HFF-Myc (cell line): ENCODE results near the gene KL.

Experiments
- DNase-seq: peaks from one replicate; pipeline ENCODE4 v3.0.0-alpha.2; 2011; ENCODE audit warnings: low read depth; ENCODE audit errors: extremely low read depth
- H3K4me3 ChIP-seq: replicated peaks from 2 replicates; pipeline ENCODE4 v1.5.1; 2011; ENCODE audit warnings: low read depth, mild to moderate bottlenecking, control low read depth, low read length
- CTCF ChIP-seq: IDR thresholded peaks from 2 replicates; pipeline ENCODE4 v1.5.1; 2012; ENCODE audit warnings: mild to moderate bottlenecking, low read depth, low read length, control low read depth; ENCODE audit errors: missing control alignments

Gene KL

GRCh38 chr13:33073338-33073737, 57.1 kb downstream of the KL start:
- H3K4me3 ChIP-seq, result no peak overlapping the region
- no peak for DNase-seq
- no peak for TF ChIP-seq CTCF

GRCh38 chr13:33076001-33076992, 60.1 kb downstream of the KL start:
- DNase-seq, result no peak
- no peak overlapping the region for H3K4me3 ChIP-seq
- no peak for TF ChIP-seq CTCF

GRCh38 chr13:33078263-33078662, 62.0 kb downstream of the KL start:
- no peak for TF ChIP-seq CTCF
- H3K4me3 ChIP-seq, result no peak overlapping the region
- no peak for DNase-seq

GRCh38 chr13:33079960-33080359, 63.7 kb downstream of the KL start:
- no peak for TF ChIP-seq CTCF
- H3K4me3 ChIP-seq, result no peak overlapping the region
- no peak for DNase-seq

GRCh38 chr13:33080972-33081590, 64.9 kb downstream of the KL start:
- no peak overlapping the region for H3K4me3 ChIP-seq
- no peak for TF ChIP-seq CTCF
- no peak for DNase-seq

GRCh38 chr13:33081666-33082065, 65.4 kb downstream of the KL start:
- TF ChIP-seq CTCF, result no peak
- no peak for DNase-seq
- no peak overlapping the region for H3K4me3 ChIP-seq
